ENCODE data around the gene ITM2C. TPM values are rescaled to one million over a fixed set of nuclear protein-coding genes. Genes with fewer than 3 reads are reported as not detected.

Gene ITM2C
- total and polyA plus RNA-seq, 2 of the 13 experiments (the other 11 are each of a cell fraction or from before 2014, with no cell fraction given), result 70.5 to 270 TPM

DNA sequence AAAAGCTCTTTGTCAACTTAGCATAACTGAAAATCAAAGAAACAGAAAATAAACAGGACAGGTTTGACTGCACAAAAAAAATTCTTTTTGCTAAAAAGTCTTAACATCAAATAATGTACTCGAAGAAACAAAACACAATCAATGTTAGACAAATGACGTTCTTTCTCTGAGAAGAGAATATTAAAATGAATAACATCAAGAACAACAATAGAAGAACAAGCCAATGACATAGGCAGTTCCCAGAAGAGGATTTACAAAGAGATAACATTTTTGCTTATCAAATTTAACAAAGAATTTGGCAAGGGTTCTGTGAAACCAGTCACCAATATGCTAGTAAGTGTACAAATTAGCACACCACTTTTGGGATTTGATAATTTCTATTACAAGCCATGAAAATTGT is 54.5 kb downstream of the ITM2C start:
- ATAC-seq (no peak), DNase-seq (ENCODE audit: low spot score) (no peak), FAIRE-seq (no peak)
- no peak overlapping the region for H3K9ac ChIP-seq (ENCODE audit: insufficient read depth, low read depth, low read length)
- WGBS (ENCODE audit: low lambda C conversion rate), result 4% methylated on average over 2 of the region's 2 CpGs
- no peaks in the 10 kb centered on the region for H3K36me3 ChIP-seq (replicated peaks in 1 of 2; ENCODE audit: control insufficient read depth in 1 of 2, insufficient read depth in 2 of 2, low read length in 2 of 2)
- in situ Hi-C loops (cut with HindIII; ENCODE audit: extremely low pct_ligation_motif_present, low pct_unique_long_range_greater_than_20kb), result no loop called here
- no peaks in the 10 kb centered on the region for H3K4me1 ChIP-seq (ENCODE audit: insufficient read depth, low read length)
- H3K79me2 ChIP-seq (ENCODE audit: insufficient read depth, low read length), result no peaks in the 10 kb centered on the region
- no peaks in the 10 kb centered on the region for H3K9me3 ChIP-seq (ENCODE audit: low read length)
- H3K27me3 ChIP-seq (ENCODE audit: control insufficient read depth in 1 of 2, insufficient read depth in 2 of 2, low read length in 2 of 2), result peaks cover 5 to 34% of the 10 kb centered on the region in 2 experiments; a peak in 3 of 5 replicates
- H4K20me1 ChIP-seq (ENCODE audit: insufficient read depth, low read length), result no peaks in the 10 kb centered on the region
- POLR2A ChIA-PET, result no interaction called here
- intact Hi-C loops (cut with micrococcal nuclease; ENCODE audit: unreplicated experiment), result no loop called here
- TF ChIP-seq, protein P1, sequence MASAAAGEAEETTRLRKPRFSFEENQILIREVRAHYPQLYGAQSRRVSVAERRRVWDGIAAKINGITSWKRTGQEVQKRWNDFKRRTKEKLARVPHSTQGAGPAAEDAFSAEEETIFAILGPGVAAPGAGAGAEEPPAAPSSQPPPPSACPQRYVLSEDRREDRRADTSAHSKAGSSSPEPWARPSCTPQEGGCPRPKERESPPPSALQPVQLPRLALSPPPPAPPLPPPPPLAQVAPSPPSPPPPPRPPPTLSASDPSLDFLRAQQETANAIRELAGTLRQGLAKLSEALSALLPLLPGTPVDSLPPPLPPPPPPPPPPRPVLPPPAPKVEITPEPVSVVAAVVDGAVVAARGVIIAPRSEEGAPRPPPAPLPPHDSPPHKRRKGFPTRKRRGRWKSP (CRISPR knock-in tag; IDR thresholded peaks at IDR 0.05), result no peak
- no peak for TF ChIP-seq ZNF790 (CRISPR knock-in tag; IDR thresholded peaks at IDR 0.05; ENCODE audit: borderline replicate concordance)
- no peak for TF ChIP-seq PAWR (CRISPR knock-in tag; IDR thresholded peaks at IDR 0.05; ENCODE audit: borderline replicate concordance)
- no peak for TF ChIP-seq SAP130 (CRISPR knock-in tag; IDR thresholded peaks at IDR 0.05; ENCODE audit: low read depth)
- TF ChIP-seq MBD4 (IDR thresholded peaks at IDR 0.05; ENCODE audit: borderline replicate concordance, low read length), result no peak
- no peak for TF ChIP-seq RBAK (CRISPR knock-in tag; IDR thresholded peaks at IDR 0.05)
- no peak for TF ChIP-seq TCF7L2 (IDR thresholded peaks at IDR 0.05; ENCODE audit: low read depth, low read length)
- TF ChIP-seq ZNF34 (CRISPR knock-in tag; IDR thresholded peaks at IDR 0.05; ENCODE audit: borderline replicate concordance), result no peak
- TF ChIP-seq ATAD3A (CRISPR knock-in tag; IDR thresholded peaks at IDR 0.05), result no peak
- no peak for TF ChIP-seq TCF12 (IDR thresholded peaks at IDR 0.05)
- no peak for TF ChIP-seq TCF12 (CRISPR knock-in tag; IDR thresholded peaks at IDR 0.05)
- TF ChIP-seq, protein P2, sequence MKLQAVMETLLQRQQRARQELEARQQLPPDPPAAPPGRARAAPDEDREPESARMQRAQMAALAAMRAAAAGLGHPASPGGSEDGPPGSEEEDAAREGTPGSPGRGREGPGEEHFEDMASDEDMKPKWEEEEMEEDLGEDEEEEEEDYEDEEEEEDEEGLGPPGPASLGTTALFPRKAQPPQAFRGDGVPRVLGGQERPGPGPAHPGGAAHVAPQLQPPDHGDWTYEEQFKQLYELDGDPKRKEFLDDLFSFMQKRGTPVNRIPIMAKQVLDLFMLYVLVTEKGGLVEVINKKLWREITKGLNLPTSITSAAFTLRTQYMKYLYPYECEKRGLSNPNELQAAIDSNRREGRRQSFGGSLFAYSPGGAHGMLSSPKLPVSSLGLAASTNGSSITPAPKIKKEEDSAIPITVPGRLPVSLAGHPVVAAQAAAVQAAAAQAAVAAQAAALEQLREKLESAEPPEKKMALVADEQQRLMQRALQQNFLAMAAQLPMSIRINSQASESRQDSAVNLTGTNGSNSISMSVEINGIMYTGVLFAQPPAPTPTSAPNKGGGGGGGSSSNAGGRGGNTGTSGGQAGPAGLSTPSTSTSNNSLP (IDR thresholded peaks at IDR 0.05; ENCODE audit: low read depth, low read length), result no peak
- no peak for TF ChIP-seq ZNF589 (CRISPR knock-in tag; conservative IDR thresholded peaks at IDR 0.05)
- TF ChIP-seq ZNF672 (CRISPR knock-in tag; IDR thresholded peaks at IDR 0.05), result no peak
- no peak for TF ChIP-seq KDM6A (CRISPR knock-in tag; IDR thresholded peaks at IDR 0.05; ENCODE audit: low read depth)
- no peak for TF ChIP-seq RFX1 (IDR thresholded peaks at IDR 0.05)
- TF ChIP-seq ZNF605 (CRISPR knock-in tag; IDR thresholded peaks at IDR 0.05), result no peak
- H2AFZ ChIP-seq (ENCODE audit: low read length), result no peak overlapping the region
- no peak overlapping the region for H3K4me3 ChIP-seq (replicated peaks in 1 of 3; ENCODE audit: insufficient read depth in 1 of 3, low read depth in 2 of 3, low read length in 3 of 3)
- H3K27ac ChIP-seq (ENCODE audit: extremely low read length, insufficient read depth, low read length), result no peak overlapping the region
- BruUV-seq (replicated peaks), result no TSS peak
- no peak overlapping the region for H3K4me2 ChIP-seq (ENCODE audit: low read depth, low read length)
- CTCF ChIA-PET (ENCODE audit: low intra/inter-chr PET ratio, low total read pairs), result no interaction called here
